Endothelial cell of umbilical vein (primary cell): Measurements from ENCODE around the gene ADD2. TPM values are rescaled to one million over a fixed set of nuclear protein-coding genes. Genes with fewer than 3 reads are reported as not detected.

Source experiments
- BruUV-seq: library from RNA; stranded (reverse); fragments of 400-500 nt; replicated peaks from 2 replicates; lab custom pipeline; 2021; lab: Mats Ljungman, UMichigan
- CTCF ChIA-PET: fragments of 300-600, 350-600 bp; sonication (Branson Sonifier 250); formaldehyde crosslinking; loops from one replicate; lab custom pipeline; 2021; ENCODE audit warnings: antibody characterized with exemption, inconsistent platforms; lab: Charles Lee
- POLR2A ChIA-PET: fragments of 300-600, 350-600 bp; sonication (Branson Sonifier 250); formaldehyde crosslinking; loops from one replicate; lab custom pipeline; 2021; ENCODE audit warnings: antibody characterized with exemption, inconsistent platforms; lab: Charles Lee
- DNase-seq: peaks from one replicate; pipeline ENCODE4 v3.0.0-alpha.2; 2011; ENCODE audit warnings: low read depth, low spot score
- FAIRE-seq: peaks from 2 replicates; lab custom pipeline; 2011; peaks lifted over from hg19 to GRCh38; lab: Jason Lieb, UNC
- H2AFZ ChIP-seq: 2 replicates; pipeline ENCODE4 v1.6.0; 2012; ENCODE audit warnings: low read depth, low read length, control low read depth, inconsistent platforms
- H3K27ac ChIP-seq: 2 replicates; pipeline ENCODE4 v1.5.1; 2011; ENCODE audit warnings: low read depth, mild to moderate bottlenecking, control low read depth, low read length, moderate library complexity; ENCODE audit not compliant: insufficient read depth
- H3K27me3 ChIP-seq, 2 experiments: 2 replicates each; pipeline versions ENCODE4 v1.6.0 to v1.6.1; 2011; ENCODE audit warnings: low read length in 2 of 2, mixed read lengths in 1 of 2; ENCODE audit not compliant: control insufficient read depth in 2 of 2, insufficient read depth in 2 of 2
- H3K36me3 ChIP-seq, 2 experiments: 2 replicates in 1 of 2; 3 replicates in 1 of 2; pipeline ENCODE4 v1.5.1; 2011; ENCODE audit warnings: low read length in 2 of 2, mild to moderate bottlenecking in 1 of 2, moderate library complexity in 1 of 2; ENCODE audit not compliant: control insufficient read depth in 2 of 2, insufficient read depth in 2 of 2; ENCODE audit errors: extremely low read depth in 1 of 2
- H3K4me1 ChIP-seq: 3 replicates; pipeline ENCODE4 v1.5.1; 2011; ENCODE audit warnings: mild to moderate bottlenecking, low read length; ENCODE audit not compliant: control insufficient read depth, insufficient read depth; ENCODE audit errors: extremely low read depth
- H3K4me2 ChIP-seq: 2 replicates; pipeline ENCODE4 v1.6.1; 2011; ENCODE audit warnings: low read length, control low read depth, mixed read lengths; ENCODE audit not compliant: insufficient read depth
- H3K4me3 ChIP-seq, 3 experiments: fragments of 200-600 bp in 1 of 3; sonication (generic), shearing (Covaris generic) in 1 of 3; replicated peaks in 1 of 3; 2 replicates each; pipeline ENCODE4 v1.5.1; 2011 to 2016; ENCODE audit warnings: control low read depth in 3 of 3, low read length in 3 of 3, mild to moderate bottlenecking in 2 of 3, inconsistent platforms in 1 of 3, low read depth in 1 of 3, moderate library complexity in 1 of 3; ENCODE audit not compliant: insufficient read depth in 1 of 3
- H3K79me2 ChIP-seq: 2 replicates; pipeline ENCODE4 v1.6.0; 2012; ENCODE audit warnings: low read length, inconsistent platforms; ENCODE audit not compliant: control insufficient read depth, insufficient read depth
- H3K9ac ChIP-seq: replicated peaks from 2 replicates; pipeline ENCODE3; 2011; ENCODE audit warnings: low read length, control low read depth; ENCODE audit not compliant: insufficient read depth; ENCODE audit errors: extremely low read depth
- H3K9me1 ChIP-seq: replicated peaks from 3 replicates; pipeline ENCODE4 v1.6.0; 2011; ENCODE audit warnings: mild to moderate bottlenecking, low read length; ENCODE audit not compliant: control insufficient read depth, insufficient read depth; ENCODE audit errors: extremely low read depth
- H3K9me3 ChIP-seq: replicated peaks from 2 replicates; pipeline ENCODE4 v1.5.1; 2012; ENCODE audit warnings: low read length, inconsistent platforms; ENCODE audit not compliant: control insufficient read depth, insufficient read depth
- H4K20me1 ChIP-seq: replicated peaks from 2 replicates; pipeline ENCODE3; 2011; ENCODE audit warnings: mild to moderate bottlenecking, low read length; ENCODE audit not compliant: control insufficient read depth, insufficient read depth; ENCODE audit errors: extremely low read depth
- EZH2 ChIP-seq: IDR thresholded peaks from 2 replicates; pipeline ENCODE4 v1.6.1; 2012; ENCODE audit warnings: borderline replicate concordance, low read depth, mild to moderate bottlenecking, moderate library complexity, low read length, inconsistent platforms; ENCODE audit not compliant: severe bottlenecking
- JUN ChIP-seq: IDR thresholded peaks from 2 replicates; pipeline ENCODE4 v1.6.1; 2011; ENCODE audit warnings: borderline replicate concordance, low read depth; ENCODE audit not compliant: insufficient read length, insufficient read depth
- MYC ChIP-seq: IDR thresholded peaks from one replicate; pipeline ENCODE4 v1.6.1; 2011; ENCODE audit warnings: mild to moderate bottlenecking, low read depth, low read length
- POLR2A ChIP-seq: IDR thresholded peaks from 2 replicates; pipeline ENCODE4 v1.6.1; 2012; ENCODE audit warnings: low read depth, mild to moderate bottlenecking, control low read depth, low read length
- POLR2AphosphoS5 ChIP-seq: IDR thresholded peaks from 2 replicates; pipeline ENCODE4 v1.6.1; 2012; ENCODE audit warnings: low read depth, mild to moderate bottlenecking, control low read depth, low read length, moderate library complexity; ENCODE audit not compliant: insufficient read depth
- dilution Hi-C: fragments of 300-500 bp; cut with MboI; formaldehyde crosslinking; loops from one replicate; pipeline ENCODE4 v1.15.0; 2019; ENCODE audit warnings: low sequenced_read_pairs; ENCODE audit not compliant: extremely low pct_ligation_motif_present
- intact Hi-C: fragments of 100-400 bp; cut with micrococcal nuclease; formaldehyde crosslinking; loops from one replicate; pipeline ENCODE4 v1.10.0; 2022
- polyA plus RNA-seq, 4 experiments: library from polyadenylated mRNA; depleted of rRNA in 3 of 4; stranded (reverse) in 3 of 4; unstranded in 1 of 4; fragments of >200 nt; gene quantifications; 2 replicates each; pipeline versions ENCODE4 v1.2.1 to v1.2.3, GENCODE V29; 2011 to 2012; ENCODE audit warnings: missing spikeins in 1 of 4
- total RNA-seq: library from RNA; stranded (reverse); gene quantifications from 2 replicates; pipeline ENCODE4 v1.2.3, GENCODE V29; 2021
- TF ChIP-seq, protein P1 (sequence below), 2 donors: IDR thresholded peaks; 1 replicate in 1 of 2; 2 replicates in 1 of 2; pipeline ENCODE4 v1.5.1; 2011; ENCODE audit warnings: low read length in 2 of 2, mild to moderate bottlenecking in 2 of 2, moderate library complexity in 2 of 2, control low read depth in 1 of 2, inconsistent platforms in 1 of 2, low read depth in 1 of 2; ENCODE audit not compliant: insufficient read depth in 1 of 2; ENCODE audit errors: extremely low read depth in 1 of 2
- TF ChIP-seq, protein P2 (sequence below): IDR thresholded peaks from 2 replicates; pipeline ENCODE4 v1.6.1; 2011; ENCODE audit not compliant: insufficient read depth, insufficient read length

Gene ADD2
- total and polyA plus RNA-seq, 2 donors (not counting 3 experiments of a cell fraction or from before 2014, with no cell fraction given) = 0.17 TPM; not detected in 1

DNA sequence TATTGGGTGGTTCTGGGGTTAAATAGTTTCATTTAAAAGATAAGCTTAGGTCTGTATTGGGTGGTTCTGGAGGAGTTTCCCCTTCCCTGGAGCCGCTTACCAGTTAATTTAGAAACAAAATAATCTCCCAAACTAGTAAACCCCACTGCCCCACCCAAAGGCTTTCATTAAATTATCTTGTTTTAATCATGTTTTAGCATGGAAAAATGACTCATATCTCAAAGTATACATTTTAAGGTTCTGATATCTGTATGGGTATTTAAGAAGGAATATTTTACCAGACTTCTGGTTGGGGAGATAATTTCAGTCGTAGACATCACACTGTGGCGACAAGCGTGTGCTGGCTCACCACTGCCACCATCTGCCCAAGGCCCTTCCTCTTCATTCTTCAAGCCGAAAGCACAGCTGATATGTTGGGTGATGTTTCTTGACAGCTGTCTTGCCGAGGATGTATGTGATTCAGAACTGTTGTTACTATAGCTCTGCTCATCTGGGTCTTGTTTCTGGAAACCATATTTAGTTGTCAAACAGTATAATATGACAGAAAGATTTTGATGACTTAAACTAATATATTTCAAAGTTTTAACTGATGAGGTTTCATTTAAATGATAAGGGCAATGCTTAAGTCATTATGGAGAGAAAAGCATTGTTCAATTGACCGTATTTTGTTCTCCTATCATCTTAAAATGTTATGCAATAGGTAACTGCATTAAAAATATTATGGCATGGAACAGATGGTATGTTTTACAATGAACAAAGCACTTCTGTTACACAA, 17.3 kb upstream of the ADD2 start:
- Histone ChIP-seq H4K20me1 (no peaks in the 10 kb centered on the region), H3K4me3 (no peak overlapping the region), H3K27ac (no peak overlapping the region), H3K79me2 (no peaks in the 10 kb centered on the region), H3K9me3 (no peaks in the 10 kb centered on the region), H3K4me1 (peaks cover 4% of the 10 kb centered on the region), H2AFZ (no peak overlapping the region), H3K27me3 (peaks cover 30 to 43% of the 10 kb centered on the region in 2 experiments), H3K9ac (no peak overlapping the region), H3K9me1 (no peaks in the 10 kb centered on the region), H3K36me3 (no peaks in the 10 kb centered on the region), H3K4me2 (no peak overlapping the region)
- peak; percentile 94 for FAIRE-seq
- ChIA-PET POLR2A (no interaction called here), CTCF (interaction anchor here (0.6 to 2.1 kb wide), 12 partner anchors 21 to 481 kb away, joined by 3 to 24 read pairs (median 4); no protein-coding TSS in a partner anchor)
- dilution Hi-C loops = no loop called here
- intact Hi-C loops = loop anchor here (2.0 kb wide), 2 partner anchors 131 to 481 kb away; no protein-coding TSS in a partner anchor
- BruUV-seq = no TSS peak
- DNase-seq = peak; percentile 33
- TF ChIP-seq MYC = no peak
- TF ChIP-seq, protein P1, sequence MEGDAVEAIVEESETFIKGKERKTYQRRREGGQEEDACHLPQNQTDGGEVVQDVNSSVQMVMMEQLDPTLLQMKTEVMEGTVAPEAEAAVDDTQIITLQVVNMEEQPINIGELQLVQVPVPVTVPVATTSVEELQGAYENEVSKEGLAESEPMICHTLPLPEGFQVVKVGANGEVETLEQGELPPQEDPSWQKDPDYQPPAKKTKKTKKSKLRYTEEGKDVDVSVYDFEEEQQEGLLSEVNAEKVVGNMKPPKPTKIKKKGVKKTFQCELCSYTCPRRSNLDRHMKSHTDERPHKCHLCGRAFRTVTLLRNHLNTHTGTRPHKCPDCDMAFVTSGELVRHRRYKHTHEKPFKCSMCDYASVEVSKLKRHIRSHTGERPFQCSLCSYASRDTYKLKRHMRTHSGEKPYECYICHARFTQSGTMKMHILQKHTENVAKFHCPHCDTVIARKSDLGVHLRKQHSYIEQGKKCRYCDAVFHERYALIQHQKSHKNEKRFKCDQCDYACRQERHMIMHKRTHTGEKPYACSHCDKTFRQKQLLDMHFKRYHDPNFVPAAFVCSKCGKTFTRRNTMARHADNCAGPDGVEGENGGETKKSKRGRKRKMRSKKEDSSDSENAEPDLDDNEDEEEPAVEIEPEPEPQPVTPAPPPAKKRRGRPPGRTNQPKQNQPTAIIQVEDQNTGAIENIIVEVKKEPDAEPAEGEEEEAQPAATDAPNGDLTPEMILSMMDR (IDR thresholded peaks at IDR 0.05; ENCODE audit: extremely low read depth in 1 of 2, insufficient read depth in 1 of 2, low read depth in 1 of 2, low read length in 2 of 2) = peak; percentile 22 to 47

DNA sequence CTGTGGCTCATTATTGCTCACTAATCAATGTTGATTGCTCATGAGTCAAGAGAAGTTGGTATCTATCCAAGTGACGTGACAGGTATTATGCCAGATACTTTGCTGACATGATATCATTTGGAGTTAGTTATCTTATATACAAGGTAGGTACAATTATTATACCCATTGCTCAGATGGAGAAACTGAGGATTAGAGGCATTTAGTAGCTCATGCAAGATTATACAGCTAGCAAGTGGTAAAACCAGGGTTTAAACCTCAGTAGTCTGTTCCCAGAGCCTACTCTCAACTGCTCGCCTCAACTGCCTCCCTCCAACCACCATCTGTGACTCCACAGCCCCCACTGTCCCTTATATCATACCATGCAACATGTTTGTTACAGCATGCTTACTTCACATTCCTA, 16.3 kb upstream of the ADD2 start:
- Histone ChIP-seq H3K9ac (no peak overlapping the region), H3K27me3 (peaks cover 29 to 35% of the 10 kb centered on the region in 2 experiments), H3K36me3 (no peaks in the 10 kb centered on the region), H3K9me1 (no peaks in the 10 kb centered on the region), H3K27ac (no peak overlapping the region), H3K4me1 (no peaks in the 10 kb centered on the region), H4K20me1 (no peaks in the 10 kb centered on the region), H3K4me3 (no peak overlapping the region), H3K4me2 (no peak overlapping the region), H3K79me2 (no peaks in the 10 kb centered on the region), H2AFZ (no peak overlapping the region), H3K9me3 (no peaks in the 10 kb centered on the region)
- no TSS peak for BruUV-seq
- dilution Hi-C loops = no loop called here
- ChIA-PET POLR2A (no interaction called here), CTCF (interaction anchor here (1.1 to 2.1 kb wide), 2 partner anchors 28 to 480 kb away, joined by 3 to 24 read pairs; no protein-coding TSS in a partner anchor)
- intact Hi-C loops = loop anchor here (2.0 kb wide), 2 partner anchors 130 to 480 kb away; no protein-coding TSS in a partner anchor
- DNase-seq (no peak), FAIRE-seq (no peak)
- TF ChIP-seq, protein P2, sequence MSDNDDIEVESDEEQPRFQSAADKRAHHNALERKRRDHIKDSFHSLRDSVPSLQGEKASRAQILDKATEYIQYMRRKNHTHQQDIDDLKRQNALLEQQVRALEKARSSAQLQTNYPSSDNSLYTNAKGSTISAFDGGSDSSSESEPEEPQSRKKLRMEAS = no peak
- TF ChIP-seq JUN = no peak
- no peak for TF ChIP-seq POLR2A
- TF ChIP-seq EZH2 = no peak
- TF ChIP-seq POLR2AphosphoS5 = no peak
- TF ChIP-seq MYC = no peak
